Effector memory CD8-positive, alpha-beta T cell (primary cell): Measurements from ENCODE around the gene SDCBP2.

Experiments used
- ATAC-seq: fragments of 150-1000 bp; cut with Tn5 transposase; replicated peaks from 2 replicates; pipeline ENCODE4 v1.10.0; 2021; ENCODE audit warnings: mild to moderate bottlenecking, moderate library complexity
- DNase-seq, 3 experiments: peaks; one replicate each; pipeline ENCODE4 v3.0.0; 2021
- H3K27ac Mint-ChIP-seq, 2 donors: one replicate each; pipeline ENCODE4 v1.8.0; 2022; ENCODE audit warnings: mild to moderate bottlenecking in 2 of 2, mixed read lengths in 2 of 2, moderate library complexity in 2 of 2
- H3K27me3 Mint-ChIP-seq, 2 donors: one replicate each; pipeline ENCODE4 v1.8.0; 2022; ENCODE audit warnings: mixed read lengths in 2 of 2
- H3K36me3 Mint-ChIP-seq: one replicate; pipeline ENCODE4 v1.8.0; 2022; ENCODE audit warnings: mild to moderate bottlenecking, moderate library complexity, mixed read lengths; ENCODE audit not compliant: insufficient read depth
- H3K4me1 Mint-ChIP-seq, 2 donors: one replicate each; pipeline ENCODE4 v1.8.0; 2022; ENCODE audit warnings: low read depth in 2 of 2, mixed read lengths in 2 of 2
- H3K4me3 Mint-ChIP-seq, 2 donors: one replicate each; pipeline ENCODE4 v1.8.0; 2022; ENCODE audit warnings: mild to moderate bottlenecking in 2 of 2, mixed read lengths in 2 of 2, moderate library complexity in 2 of 2
- H3K9me3 Mint-ChIP-seq, 2 donors: one replicate each; pipeline ENCODE4 v1.8.0; 2022; ENCODE audit warnings: mixed read lengths in 2 of 2

SDCBP2 gene

GRCh38 chr20:1283522-1284510 is 45.1 kb downstream of the SDCBP2 start:
- Mint-ChIP-seq H3K27ac (no peak overlapping the region), H3K36me3 (no peaks in the 10 kb centered on the region), H3K4me3 (no peak overlapping the region), H3K4me1 (peaks cover 0 to 13% of the 10 kb centered on the region in 2 donors), H3K27me3 (no peaks in the 10 kb centered on the region), H3K9me3 (no peaks in the 10 kb centered on the region)
- no peak for DNase-seq
- no peak for ATAC-seq

GRCh38 chr20:1282966-1283365 is 46.0 kb downstream of the SDCBP2 start:
- no peak overlapping the region for H3K27ac Mint-ChIP-seq
- H3K27me3 Mint-ChIP-seq = no peaks in the 10 kb centered on the region
- no peak for ATAC-seq
- H3K9me3 Mint-ChIP-seq = no peaks in the 10 kb centered on the region
- DNase-seq = no peak
- no peak overlapping the region for H3K4me3 Mint-ChIP-seq
- H3K36me3 Mint-ChIP-seq = no peaks in the 10 kb centered on the region
- peaks cover 0 to 13% of the 10 kb centered on the region in 2 donors for H3K4me1 Mint-ChIP-seq

- H3K4me3 Mint-ChIP-seq = no peak overlapping the region
- H3K9me3 Mint-ChIP-seq = no peaks in the 10 kb centered on the region
- H3K27me3 Mint-ChIP-seq = no peaks in the 10 kb centered on the region
- H3K36me3 Mint-ChIP-seq = no peaks in the 10 kb centered on the region
- DNase-seq = no peak
- no peak overlapping the region for H3K27ac Mint-ChIP-seq
- peaks cover 0 to 5% of the 10 kb centered on the region in 2 donors for H3K4me1 Mint-ChIP-seq
- no peak for ATAC-seq
These were observed 47.5 kb downstream of the SDCBP2 start for GRCh38 chr20:1281279-1282057.

- H3K27me3 Mint-ChIP-seq = no peaks in the 10 kb centered on the region
- peaks cover 0 to 5% of the 10 kb centered on the region in 2 donors for H3K4me1 Mint-ChIP-seq
- H3K36me3 Mint-ChIP-seq = no peaks in the 10 kb centered on the region
- ATAC-seq (no peak), DNase-seq (no peak)
- no peak overlapping the region for H3K27ac Mint-ChIP-seq
- H3K9me3 Mint-ChIP-seq = no peaks in the 10 kb centered on the region
- no peak overlapping the region for H3K4me3 Mint-ChIP-seq
These were observed 48.5 kb downstream of the SDCBP2 start for GRCh38 chr20:1280195-1281102.

- DNase-seq (no peak), ATAC-seq (no peak)
- Mint-ChIP-seq H3K27ac (no peak overlapping the region), H3K4me1 (peaks cover 0 to 5% of the 10 kb centered on the region in 2 donors), H3K27me3 (no peaks in the 10 kb centered on the region), H3K9me3 (no peaks in the 10 kb centered on the region), H3K36me3 (no peaks in the 10 kb centered on the region), H3K4me3 (no peak overlapping the region)
These were observed 49.9 kb downstream of the SDCBP2 start for GRCh38 chr20:1278993-1279392.

GRCh38 chr20:1277529-1278322 is 51.2 kb downstream of the SDCBP2 start:
- Mint-ChIP-seq H3K4me3 (no peak overlapping the region), H3K4me1 (peaks cover 0 to 5% of the 10 kb centered on the region in 2 donors), H3K9me3 (no peaks in the 10 kb centered on the region), H3K36me3 (no peaks in the 10 kb centered on the region), H3K27ac (no peak overlapping the region), H3K27me3 (no peaks in the 10 kb centered on the region)
- DNase-seq (no peak), ATAC-seq (no peak)

GRCh38 chr20:1275919-1276318 is 53.0 kb downstream of the SDCBP2 start:
- peak overlapping the region in 1 of 2 donors; percentile 3 for H3K27ac Mint-ChIP-seq
- H3K4me3 Mint-ChIP-seq = no peak overlapping the region
- H3K9me3 Mint-ChIP-seq = no peaks in the 10 kb centered on the region
- peaks cover 0 to 5% of the 10 kb centered on the region in 2 donors for H3K4me1 Mint-ChIP-seq
- ATAC-seq (no peak), DNase-seq (no peak)
- H3K36me3 Mint-ChIP-seq = no peaks in the 10 kb centered on the region
- no peaks in the 10 kb centered on the region for H3K27me3 Mint-ChIP-seq

- H3K4me1 Mint-ChIP-seq = peaks cover 0 to 5% of the 10 kb centered on the region in 2 donors
- no peak overlapping the region for H3K27ac Mint-ChIP-seq
- no peaks in the 10 kb centered on the region for H3K9me3 Mint-ChIP-seq
- no peak overlapping the region for H3K4me3 Mint-ChIP-seq
- ATAC-seq (no peak), DNase-seq (no peak)
- H3K27me3 Mint-ChIP-seq = no peaks in the 10 kb centered on the region
- no peaks in the 10 kb centered on the region for H3K36me3 Mint-ChIP-seq
These were observed 54.2 kb downstream of the SDCBP2 start for GRCh38 chr20:1274485-1275311.

- ATAC-seq (no peak), DNase-seq (no peak)
- Mint-ChIP-seq H3K4me1 (peaks cover 4 to 11% of the 10 kb centered on the region in 2 donors), H3K36me3 (no peaks in the 10 kb centered on the region), H3K9me3 (no peaks in the 10 kb centered on the region), H3K27me3 (no peaks in the 10 kb centered on the region), H3K27ac (no peak overlapping the region), H3K4me3 (no peak overlapping the region)
These were observed 55.6 kb downstream of the SDCBP2 start for GRCh38 chr20:1273366-1273765.

- Mint-ChIP-seq H3K4me3 (no peak overlapping the region), H3K36me3 (no peaks in the 10 kb centered on the region), H3K27me3 (no peaks in the 10 kb centered on the region), H3K9me3 (no peaks in the 10 kb centered on the region), H3K27ac (no peak overlapping the region), H3K4me1 (peaks cover 7 to 16% of the 10 kb centered on the region in 2 donors)
- DNase-seq = no peak
- ATAC-seq = no peak
These were observed 56.4 kb downstream of the SDCBP2 start for GRCh38 chr20:1272368-1273100.

- Mint-ChIP-seq H3K27ac (no peak overlapping the region), H3K27me3 (no peaks in the 10 kb centered on the region), H3K36me3 (peaks cover 4% of the 10 kb centered on the region), H3K4me1 (peaks cover 20 to 27% of the 10 kb centered on the region in 2 donors), H3K9me3 (no peaks in the 10 kb centered on the region), H3K4me3 (no peak overlapping the region)
- DNase-seq (no peak), ATAC-seq (no peak)
These were observed 59.1 kb downstream of the SDCBP2 start for GRCh38 chr20:1269850-1270249.
